Measurements from ENCODE around the gene COTL1.

DNA sequence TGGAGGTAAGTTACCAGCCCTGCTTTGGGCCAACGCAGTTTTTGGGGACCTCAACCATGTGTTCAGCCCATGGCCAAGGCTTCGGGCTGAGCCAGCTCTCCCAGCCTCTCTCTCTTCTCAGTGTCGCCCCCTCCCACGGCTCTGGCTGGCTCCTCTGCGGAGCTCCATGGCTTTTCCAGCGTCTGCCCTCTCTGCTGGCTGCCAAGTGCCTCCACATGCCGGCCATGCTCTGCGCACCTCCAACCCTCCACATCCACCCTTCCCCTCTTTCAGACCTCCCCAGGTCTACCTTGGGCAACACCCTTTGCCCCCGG, 23.2 kb downstream of the COTL1 start:
- no peak for TF ChIP-seq POLR2AphosphoS5 (IDR thresholded peaks at IDR 0.05)
- TF ChIP-seq, protein P1, sequence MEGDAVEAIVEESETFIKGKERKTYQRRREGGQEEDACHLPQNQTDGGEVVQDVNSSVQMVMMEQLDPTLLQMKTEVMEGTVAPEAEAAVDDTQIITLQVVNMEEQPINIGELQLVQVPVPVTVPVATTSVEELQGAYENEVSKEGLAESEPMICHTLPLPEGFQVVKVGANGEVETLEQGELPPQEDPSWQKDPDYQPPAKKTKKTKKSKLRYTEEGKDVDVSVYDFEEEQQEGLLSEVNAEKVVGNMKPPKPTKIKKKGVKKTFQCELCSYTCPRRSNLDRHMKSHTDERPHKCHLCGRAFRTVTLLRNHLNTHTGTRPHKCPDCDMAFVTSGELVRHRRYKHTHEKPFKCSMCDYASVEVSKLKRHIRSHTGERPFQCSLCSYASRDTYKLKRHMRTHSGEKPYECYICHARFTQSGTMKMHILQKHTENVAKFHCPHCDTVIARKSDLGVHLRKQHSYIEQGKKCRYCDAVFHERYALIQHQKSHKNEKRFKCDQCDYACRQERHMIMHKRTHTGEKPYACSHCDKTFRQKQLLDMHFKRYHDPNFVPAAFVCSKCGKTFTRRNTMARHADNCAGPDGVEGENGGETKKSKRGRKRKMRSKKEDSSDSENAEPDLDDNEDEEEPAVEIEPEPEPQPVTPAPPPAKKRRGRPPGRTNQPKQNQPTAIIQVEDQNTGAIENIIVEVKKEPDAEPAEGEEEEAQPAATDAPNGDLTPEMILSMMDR (IDR thresholded peaks at IDR 0.05): no peak
